Fibroblast of skin of right quadriceps (primary cell): ENCODE results near the gene GLDC.
"Not testable (repeated sequence)": the region's sequence is repeated elsewhere in the genome, so short reads cannot be mapped to it uniquely, and the experiment has no call there.

Experiments used
- DNase-seq: peaks from one replicate; pipeline ENCODE4 v3.0.0-alpha.2; 2013

Gene GLDC

DNA sequence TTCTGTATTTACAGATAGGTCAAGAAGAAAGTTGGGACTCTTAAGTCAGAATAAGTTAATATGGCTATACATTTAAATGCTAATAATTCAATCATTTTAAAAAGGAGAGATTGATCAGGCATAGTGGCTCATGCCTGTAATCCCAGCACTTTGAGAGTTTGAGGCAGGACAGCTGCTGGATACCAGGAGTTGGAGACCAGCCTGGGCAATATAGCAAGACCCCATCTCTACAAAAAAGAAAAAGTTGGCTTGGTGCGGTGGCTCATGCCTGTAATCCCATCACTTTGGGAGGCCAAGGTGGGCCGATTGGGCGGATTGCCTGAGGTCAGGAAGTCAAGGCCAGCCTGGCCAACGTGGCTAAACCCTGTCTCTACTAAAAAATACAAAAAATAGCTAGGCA, 15.0 kb upstream of the GLDC start:
- no peak for DNase-seq

DNA sequence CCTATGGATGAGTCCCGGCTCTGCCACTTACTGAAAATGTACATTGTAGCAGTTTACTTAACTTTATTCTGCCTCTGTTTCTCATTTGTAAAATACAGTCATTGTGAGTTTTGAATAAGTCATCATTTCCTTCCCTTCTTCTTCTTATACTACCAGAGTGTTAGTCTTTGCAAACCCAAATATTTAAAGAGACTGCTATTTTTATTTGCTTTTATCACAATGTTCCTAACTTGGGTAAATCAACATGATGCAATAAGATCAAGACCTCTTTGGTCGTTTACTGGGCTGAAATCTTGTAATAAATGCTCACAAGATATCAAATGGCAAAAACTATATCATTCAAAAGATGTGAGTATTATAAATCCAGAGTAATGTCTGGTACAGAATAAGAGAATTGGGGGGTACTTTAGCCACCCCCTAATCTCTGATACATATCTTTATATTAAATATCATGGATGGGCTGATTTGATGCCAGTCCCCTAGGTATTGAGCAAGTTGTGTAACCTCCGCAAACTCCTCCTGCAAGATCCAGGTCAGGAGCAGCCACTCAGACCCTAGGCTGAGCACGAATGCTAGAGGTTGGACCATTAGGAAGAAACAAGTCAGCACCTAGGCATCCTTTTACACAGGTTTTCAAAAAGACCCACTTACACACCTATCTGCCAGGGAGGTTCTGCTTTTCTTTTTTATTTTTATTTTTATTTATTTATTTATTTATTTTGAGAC, 13.3 kb upstream of the GLDC start:
- no peak for DNase-seq

DNA sequence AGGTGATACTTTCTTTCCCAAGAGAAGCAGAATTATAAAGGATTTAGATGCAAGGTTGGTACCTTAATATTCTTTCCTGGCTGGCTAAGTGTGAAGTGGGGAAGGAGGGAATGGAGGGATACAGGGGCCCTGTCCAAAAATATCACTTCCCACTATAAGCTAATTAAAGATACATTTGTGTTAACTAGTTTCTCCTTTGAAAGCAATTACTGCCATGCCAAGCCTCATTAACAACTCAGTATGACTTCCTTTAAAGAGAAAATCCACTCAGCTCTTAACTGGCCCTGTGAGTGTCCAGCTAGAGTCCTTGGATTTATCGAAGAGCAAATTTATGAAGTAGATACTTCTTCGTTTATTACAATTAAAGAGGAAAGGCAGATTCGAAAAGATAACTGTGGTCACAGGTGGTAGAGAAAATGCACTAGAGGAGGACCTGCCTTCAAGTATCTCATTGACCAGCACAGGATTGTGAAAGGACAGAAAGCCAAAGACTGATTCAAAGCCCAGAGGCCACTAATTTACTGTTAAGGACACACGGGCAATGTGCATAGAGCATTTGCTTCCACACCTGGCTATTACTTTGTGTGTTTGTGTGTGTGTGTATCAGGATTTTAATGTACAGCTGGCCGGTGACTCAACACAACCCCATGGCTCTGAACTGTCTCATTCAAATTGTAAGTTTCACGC, 11.2 kb upstream of the GLDC start:
- no peak for DNase-seq

DNA sequence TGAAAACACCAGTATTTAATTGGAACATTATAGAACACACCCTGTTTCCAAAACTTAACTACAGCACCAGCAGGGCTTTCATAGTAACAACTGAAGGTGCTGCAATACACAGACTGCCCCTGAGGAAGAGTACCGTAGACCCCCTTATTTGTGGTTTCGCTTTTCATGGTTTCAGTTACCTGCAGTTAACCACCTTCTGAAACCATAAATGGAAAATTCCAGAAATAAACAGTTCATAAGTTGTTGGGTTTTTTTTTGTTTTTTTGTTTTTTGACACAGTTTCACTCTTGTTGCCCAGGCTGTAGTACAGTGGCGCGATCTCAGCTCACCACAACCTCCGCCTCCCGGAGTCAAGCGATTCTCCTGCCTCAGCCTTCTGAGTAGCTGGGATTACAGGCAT, 9.5 kb upstream of the GLDC start:
- DNase-seq, result no peak

DNA sequence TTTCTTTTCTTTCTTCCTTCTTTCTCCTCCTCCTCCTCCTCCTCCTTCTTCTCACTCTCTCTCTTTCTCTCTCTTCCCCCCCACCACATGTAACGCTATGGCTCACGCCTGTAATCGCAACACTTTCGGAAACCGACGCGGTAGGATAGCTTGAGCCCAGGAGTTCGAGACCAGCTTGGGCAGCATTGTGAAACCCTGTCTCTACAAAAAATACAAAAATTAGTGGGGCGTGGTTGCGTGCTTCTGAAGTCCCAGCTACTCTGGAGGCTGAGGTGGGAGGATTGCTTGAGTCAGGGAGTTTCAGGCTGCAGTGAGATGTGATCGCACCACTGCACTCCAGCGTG, 736 bp upstream of the GLDC start:
- no peak for DNase-seq

DNA sequence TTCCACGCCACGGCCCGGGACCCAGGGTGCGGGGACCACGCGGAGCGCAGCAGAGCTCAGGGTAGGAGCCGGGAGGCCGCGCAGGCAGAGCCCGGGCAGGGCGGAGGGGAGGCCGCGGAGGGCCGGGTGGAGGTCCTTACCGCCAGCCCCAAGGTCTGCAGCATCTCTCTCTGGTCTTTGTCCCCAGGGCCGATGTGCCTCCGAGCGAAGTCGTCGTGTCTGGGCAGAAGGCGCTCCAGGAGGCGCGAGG, 499 bp downstream of the GLDC start:
- DNase-seq, result not testable (repeated sequence)

DNA sequence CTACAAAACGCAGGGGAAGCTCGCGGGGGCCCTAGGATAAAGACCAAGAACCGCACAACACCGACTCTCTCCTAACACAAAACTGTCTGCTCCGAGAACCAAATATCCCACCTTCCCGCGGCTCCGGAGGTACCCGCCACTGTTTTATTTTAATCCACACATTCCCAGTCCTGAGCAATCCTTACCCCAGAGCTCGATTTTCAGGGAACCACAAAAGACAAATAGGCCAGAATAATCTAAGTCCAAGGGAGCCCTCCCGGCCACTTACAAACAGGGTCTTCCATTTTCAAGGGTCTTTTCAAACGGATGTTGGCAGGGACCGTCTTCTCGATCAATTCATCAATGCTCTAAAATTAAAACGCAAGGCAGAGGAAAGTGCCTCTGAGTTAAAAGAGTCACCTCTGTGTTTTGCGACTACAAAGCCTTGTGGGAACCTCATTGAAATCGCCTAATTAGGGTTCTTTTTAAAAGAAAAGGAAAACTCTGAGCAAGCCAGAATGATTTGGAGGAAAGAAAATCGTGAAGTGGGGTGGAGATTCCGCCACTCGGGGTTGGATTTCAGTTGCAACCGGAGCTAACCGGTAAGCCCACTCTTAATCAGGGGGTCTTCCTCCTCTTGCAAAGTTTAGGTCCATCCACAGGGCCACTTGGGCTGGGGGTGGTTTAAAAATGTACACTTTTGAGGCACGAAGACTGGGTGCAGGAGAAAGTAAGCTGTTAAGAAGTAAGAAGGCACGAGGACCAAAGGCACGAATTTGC, 1.0 kb downstream of the GLDC start:
- no peak for DNase-seq

DNA sequence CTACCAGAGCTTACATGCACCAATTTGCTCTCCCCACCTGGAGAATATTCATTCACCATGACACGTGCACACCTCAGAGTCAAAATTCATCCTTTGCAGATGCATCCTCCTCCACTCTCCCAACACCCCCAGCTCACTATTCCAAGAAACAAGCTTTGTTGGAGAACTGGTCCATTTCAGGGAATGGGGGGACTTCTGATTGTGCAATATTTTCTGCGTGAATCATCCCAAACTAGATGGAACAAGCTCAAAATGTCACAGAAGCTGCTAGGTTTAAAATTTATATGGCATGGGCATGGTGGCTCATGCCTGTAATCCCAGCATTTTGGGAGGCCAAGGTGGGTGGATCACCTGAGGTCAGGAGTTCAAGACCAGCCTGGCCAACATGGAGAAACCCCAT, 3.6 kb downstream of the GLDC start:
- no peak for DNase-seq

DNA sequence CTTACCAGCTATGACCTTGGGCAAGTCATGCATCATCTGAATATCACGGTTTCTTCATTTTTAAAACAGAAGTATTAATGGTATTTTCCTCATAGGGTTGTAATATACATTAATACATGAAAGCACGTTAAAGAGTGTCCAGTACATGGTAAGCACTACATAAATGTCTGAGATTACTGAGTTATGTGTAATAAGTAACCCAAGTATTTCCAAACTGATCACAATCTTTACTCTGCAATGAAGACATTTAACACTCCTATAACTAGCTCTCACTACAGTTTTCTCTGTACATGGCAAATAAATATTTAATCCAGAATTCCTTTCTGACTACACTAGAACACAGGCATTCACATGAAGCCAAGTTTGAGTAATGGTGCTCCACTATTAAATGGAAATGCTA, 4.0 kb downstream of the GLDC start:
- DNase-seq, result no peak

DNA sequence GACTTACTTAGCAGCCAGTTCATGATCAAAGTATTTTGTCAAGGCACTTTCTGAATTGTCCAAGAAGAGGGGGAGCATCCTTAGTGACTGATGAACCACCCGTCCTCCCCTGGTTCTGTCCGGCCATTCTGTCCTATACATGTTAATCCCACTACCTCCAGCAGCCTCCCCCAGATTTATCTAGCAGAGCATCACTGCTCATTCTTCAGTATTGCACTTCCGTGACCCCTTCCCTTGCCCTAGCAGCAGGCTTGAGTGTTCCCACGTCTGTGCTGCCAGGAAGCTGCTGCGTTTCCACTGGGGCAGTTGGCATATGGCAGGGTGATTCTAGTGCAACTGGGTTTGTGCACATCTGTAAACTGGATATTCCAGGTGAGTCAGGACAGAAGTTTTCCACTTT, 4.5 kb downstream of the GLDC start:
- DNase-seq, result no peak

DNA sequence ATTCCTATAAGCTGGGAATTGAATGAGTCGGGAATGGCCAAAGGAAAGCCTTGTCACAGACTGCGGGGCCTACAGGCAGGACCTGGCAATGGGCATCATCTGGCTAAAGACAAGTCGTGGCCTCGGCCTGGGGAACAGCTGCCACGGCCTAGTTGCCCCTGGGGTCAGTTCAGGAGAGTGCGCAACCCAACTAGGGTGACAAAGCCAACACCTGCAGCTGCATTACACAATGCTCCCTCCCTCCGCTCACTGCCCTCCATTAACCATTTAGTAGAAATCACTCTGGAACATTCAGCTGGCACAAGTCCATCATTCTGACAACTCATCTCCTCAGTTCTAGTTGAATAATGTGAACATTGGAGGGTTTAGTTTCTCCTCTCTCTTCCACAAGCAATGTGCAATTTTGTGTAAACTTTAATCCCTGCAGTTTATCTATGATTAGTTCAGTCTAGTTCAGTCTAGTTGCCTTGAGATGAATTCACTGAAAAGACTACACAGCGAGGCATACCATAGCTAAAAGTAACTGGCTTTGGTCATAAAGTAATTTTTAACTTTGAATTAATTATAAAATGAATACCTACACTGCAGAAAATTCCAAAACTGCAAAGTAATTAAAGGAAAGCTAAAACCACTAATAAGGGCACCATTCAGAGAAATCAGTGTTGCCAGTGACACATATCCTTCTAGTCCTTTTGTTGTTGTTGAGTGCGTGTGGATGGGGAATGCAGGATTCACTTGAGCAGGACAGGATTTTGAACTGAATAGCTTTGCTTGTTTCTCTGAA, 5.1 kb downstream of the GLDC start:
- DNase-seq, result no peak

DNA sequence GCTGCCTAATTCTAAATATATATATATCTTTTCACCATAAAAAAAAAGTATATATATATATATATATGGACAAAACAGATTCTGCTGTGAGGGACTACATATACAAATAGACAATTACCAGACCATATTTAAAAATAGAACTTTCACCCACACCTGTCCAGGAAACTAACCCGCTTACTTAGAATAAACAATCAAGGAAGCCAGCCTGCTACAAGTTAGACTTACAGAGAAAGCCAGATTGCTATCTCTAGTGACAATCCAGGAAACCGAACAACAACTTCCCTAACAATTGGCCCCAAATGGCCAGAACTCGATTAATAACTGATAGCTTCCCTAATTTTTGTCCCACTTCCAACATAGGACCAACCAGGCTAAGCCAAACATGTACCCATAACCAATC, 5.9 kb downstream of the GLDC start:
- no peak for DNase-seq

DNA sequence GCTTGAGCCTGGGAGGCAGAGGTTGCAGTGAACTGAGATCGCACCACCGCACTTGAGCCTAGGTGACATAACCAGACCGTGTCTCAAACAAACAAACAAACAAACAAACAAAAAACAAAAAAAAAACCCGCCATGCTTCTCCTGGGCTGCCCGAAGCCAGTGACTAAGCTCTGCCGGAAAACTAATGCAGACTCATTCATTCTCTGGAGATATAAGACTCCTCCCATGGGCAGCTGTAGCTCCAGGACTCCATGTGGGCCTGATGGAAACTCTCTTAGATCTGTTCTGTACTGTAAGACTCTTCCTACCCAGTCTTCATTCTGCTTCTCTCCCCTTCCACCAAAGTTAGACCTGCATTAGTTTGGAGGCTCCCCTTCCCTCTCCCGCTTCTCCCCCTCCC, 11.1 kb downstream of the GLDC start:
- no peak for DNase-seq

DNA sequence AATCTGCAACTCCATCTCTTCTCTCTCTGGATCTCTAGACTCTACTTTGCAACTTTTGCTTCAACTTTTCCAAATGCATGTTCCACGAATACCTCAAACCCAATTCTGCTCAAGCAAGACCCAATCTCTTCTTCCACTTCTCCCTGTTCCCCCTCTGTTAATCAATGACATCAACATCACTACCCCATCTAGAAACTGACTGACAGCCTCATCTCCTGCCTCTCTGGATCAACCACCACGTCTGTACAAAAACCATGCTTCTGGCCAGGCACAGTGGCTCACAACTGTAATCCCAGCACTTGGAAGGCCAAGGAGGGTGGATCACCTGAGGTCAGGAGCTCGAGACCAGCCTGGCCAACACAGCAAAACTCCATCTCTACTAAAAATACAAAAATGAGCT, 12.2 kb downstream of the GLDC start:
- DNase-seq, result no peak

DNA sequence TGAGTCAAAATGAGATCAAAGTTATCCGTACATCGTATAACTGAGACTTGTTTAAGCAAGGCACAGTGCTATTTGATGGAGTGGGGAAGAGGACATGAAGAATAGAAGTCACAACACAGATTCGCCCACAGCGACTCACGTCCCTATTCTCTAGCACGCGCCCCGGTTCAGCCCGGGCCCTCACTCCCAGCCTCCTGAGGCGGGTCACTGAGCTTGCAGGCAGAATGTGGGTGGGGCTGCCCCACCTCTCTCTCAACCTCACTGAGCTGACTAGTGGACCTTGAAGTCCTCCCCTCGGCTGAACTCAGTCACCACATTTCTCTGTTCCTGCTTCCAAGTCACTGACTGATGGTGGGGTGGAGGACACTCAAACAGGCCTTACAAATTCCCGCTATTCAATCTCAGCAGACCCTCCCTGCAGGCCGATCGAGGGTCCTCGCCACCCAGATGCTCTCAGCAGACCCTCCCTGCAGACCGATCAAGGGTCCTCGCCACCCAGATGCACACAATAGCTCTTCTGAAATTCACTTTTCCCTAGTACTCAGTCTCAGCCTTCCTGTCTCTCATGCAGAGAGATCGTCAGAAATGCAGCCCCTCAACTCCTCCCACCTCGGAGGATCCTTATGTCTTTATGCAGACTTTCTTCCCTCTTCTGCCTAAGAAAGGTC, 12.9 kb downstream of the GLDC start:
- no peak for DNase-seq

DNA sequence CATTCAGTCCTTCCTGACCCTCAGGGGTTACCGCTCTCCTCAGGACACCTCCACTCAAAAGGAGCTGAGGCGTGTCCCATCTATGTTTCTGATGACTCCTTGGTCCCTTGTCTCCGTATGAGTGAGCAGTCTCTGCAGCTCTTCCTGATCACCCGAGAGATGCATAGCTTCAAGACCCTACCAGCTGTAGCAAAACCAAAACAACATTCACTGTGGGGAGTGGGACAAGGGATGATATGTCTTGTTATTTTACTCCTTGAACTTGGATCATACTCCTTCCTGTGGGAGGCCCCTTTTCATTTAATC, 14.4 kb downstream of the GLDC start:
- no peak for DNase-seq

DNA sequence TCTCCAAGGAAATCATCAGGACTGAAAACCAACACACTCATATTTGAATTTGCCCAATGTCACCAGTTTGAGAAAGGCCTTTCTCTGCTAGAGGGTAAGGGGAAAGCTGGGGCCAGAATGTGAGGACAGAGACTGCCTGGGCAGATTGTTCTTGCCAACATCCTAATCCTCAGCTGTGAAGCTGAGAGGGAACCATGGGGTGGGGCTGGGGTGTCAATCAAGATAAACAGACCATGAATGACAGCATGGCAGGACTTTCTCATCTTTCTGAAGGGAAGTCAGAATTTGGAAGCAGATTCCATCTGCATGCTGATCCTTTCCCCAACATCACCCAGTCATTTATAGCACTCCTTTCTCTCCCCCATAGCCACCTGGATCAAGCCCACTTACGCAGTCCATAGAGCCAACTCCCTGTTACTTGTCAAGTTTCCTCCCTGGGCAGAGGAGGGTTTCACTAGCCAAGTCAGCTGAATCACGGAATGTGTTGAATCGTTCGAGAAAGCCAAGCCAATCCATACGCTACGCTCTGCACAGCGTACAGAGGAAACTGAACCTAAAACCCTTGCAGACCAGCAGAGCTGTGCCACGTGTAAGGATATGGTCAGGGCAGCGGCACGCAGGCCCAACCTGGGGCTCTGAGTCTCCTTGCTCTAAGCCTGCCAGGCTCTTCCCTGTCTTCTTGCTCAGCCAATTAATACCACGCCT, 14.9 kb downstream of the GLDC start:
- DNase-seq, result no peak

DNA sequence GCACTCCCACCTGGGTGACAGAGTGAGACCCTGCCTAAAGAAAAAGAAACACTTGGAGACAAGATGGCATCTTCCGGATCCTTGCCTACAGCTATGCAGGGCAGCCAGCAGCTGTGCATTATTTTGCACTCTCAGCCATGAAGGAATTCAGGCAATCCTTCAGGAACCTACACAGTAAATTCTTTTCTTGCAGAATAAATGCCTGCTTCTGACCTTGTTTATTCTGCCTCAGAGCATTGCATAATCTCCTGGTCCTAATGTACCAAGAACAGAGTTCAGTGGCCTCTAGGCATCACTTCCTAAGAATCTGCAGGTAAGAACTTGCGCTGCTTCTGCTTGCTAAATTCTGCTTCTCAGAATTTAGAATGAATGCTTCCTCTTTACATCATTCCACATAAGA, 16.8 kb downstream of the GLDC start:
- DNase-seq, result no peak

DNA sequence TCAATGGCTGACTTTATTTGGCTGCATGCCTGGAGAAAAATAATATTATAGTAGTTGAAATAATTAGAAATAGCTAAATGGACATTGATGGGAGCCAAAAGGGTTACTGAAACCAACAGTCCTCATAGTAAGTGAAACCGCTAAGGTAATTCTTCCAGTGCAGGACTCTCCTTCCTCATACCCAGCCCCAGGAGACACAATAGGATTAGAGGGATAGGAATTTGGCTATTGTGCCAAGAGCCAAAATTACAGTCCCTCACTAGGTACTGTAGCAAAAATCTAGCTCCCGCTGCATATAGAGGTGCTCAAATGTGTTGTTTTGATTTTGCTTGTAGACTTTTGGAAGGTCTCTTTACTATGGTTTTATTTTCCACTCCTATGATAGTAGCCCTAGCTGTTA, 20.2 kb downstream of the GLDC start:
- no peak for DNase-seq

DNA sequence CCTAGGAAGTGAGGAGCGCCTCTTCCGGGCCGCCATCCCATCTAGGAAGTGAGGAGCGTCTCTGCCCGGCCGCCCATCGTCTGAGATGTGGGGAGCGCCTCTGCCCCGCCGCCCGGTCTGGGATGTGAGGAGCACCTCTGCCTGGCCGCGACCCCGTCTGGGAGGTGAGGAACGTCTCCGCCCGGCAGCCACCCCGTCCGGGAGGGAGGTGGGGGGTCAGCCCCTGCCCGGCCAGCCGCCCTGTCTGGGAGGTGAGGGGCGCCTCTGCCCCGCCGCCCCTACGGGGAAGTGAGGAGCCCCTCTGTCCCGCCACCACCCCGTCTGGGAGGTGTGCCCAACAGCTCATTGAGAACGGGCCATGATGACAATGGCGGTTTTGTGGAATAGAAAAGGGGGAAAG, 22.7 kb downstream of the GLDC start:
- not testable (repeated sequence) for DNase-seq

DNA sequence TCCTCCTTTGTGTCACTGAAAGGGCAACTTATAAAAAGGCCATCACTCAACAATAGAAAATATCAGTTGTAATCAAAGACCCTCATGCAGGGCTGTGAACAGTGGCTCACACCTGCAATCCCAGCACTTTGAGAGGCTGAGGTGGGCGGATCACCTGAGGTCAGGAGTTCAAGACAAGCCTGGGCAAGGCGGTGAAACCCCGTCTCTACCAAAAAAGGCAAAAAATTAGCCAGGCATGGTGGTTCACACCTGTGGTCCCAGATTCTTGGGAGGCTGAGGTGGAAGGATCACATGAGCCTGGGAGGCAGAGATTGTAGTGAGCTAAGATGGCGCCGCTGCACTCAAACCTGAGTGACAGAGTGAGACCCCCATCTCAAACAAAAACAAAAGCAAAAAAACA, 24.7 kb downstream of the GLDC start:
- no peak for DNase-seq

DNA sequence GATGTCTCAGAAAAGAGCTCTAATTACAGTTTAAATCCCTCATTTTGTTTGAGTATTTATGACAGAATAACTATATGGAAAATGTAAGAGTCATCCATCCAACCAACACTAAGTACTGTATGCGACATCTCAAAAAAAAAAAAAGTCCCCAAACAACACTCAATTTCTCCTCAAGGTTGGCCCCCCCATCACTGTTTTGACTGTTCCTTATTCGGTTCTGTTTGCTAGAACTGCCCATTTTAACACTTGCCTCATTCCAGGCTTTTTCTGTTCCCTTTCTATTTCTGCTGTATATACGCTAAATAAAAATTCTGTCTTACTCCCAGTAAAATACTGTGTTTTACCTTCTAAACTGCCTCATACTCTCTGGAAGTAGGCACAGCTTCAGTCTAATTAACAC, 25.2 kb downstream of the GLDC start:
- no peak for DNase-seq

DNA sequence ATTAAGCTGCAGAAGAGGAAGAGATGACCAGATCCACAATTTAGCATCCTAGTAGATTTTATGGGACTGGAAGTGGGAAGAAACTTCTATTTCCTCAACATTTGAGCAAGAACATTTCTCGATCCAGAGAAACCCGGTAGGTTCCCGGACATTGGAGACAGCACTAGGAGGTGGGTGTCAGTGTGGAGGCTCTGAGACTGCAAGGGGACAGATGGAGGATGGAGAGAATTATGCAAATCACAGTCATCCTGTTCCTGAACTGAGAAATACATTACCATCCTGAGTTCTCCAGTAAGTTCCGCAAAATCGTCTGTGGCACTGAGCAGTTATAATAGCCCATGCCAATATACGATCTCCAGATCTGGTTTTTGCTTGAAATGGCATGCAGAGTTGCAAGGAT, 25.6 kb downstream of the GLDC start:
- no peak for DNase-seq
